Gastroesophageal sphincter (tissue), 4 donors: ENCODE measurements around the gene TBRG4. TPM values are rescaled to one million over a fixed set of nuclear protein-coding genes. Genes with fewer than 3 reads are reported as not detected.

Experiments
- ATAC-seq: fragments of 150-250 bp; one replicate; pipeline ENCODE4 v1.9.1; 2016; ENCODE audit warnings: mild to moderate bottlenecking, moderate library complexity
- H3K27ac ChIP-seq, 4 donors: fragments of 200-600 bp; sonication (generic) in 3 of 4; 1 replicate in 3 of 4; 2 replicates in 1 of 4; pipeline ENCODE4 v1.5.1; 2016 to 2019
- H3K27me3 ChIP-seq: fragments of 200-600 bp; sonication (generic); one replicate; pipeline ENCODE4 v1.5.1; 2019
- H3K36me3 ChIP-seq, 2 donors: fragments of 200-600 bp; sonication (generic); one replicate each; pipeline ENCODE4 v1.5.1; 2019; ENCODE audit warnings: control low read depth in 1 of 2
- H3K4me1 ChIP-seq, 3 donors: fragments of 200-600 bp; sonication (generic); 1 replicate in 2 of 3; 2 replicates in 1 of 3; pipeline ENCODE4 v1.5.1; 2016 to 2019; ENCODE audit warnings: control low read depth in 2 of 3
- H3K4me3 ChIP-seq, 2 donors: fragments of 200-600 bp; sonication (generic); one replicate each; pipeline ENCODE4 v1.5.1; 2019; ENCODE audit warnings: mild to moderate bottlenecking in 1 of 2, moderate library complexity in 1 of 2
- H3K9me3 ChIP-seq, 3 donors: fragments of 200-600 bp; sonication (generic); one replicate each; pipeline ENCODE4 v1.5.1; 2017 to 2019; ENCODE audit warnings: control low read depth in 2 of 3
- CTCF ChIP-seq, 4 experiments: fragments of 200-600 bp in 2 of 4; fragments of 450-650 bp in 2 of 4; sonication (generic) in 1 of 4; IDR thresholded peaks; one replicate each; pipeline ENCODE4 v1.5.1; 2017 to 2019; ENCODE audit warnings: antibody characterized with exemption in 4 of 4, mild to moderate bottlenecking in 2 of 4, moderate library complexity in 2 of 4
- EP300 ChIP-seq: sonication (generic); formaldehyde crosslinking; IDR thresholded peaks from one replicate; pipeline ENCODE4 v1.6.1; 2017; ENCODE audit warnings: antibody characterized with exemption, mild to moderate bottlenecking
- POLR2A ChIP-seq, 2 donors: fragments of 450-650 bp; IDR thresholded peaks; one replicate each; pipeline ENCODE4 v1.6.1; 2017; ENCODE audit warnings: antibody characterized with exemption in 2 of 2, mild to moderate bottlenecking in 2 of 2, moderate library complexity in 1 of 2
- POLR2AphosphoS5 ChIP-seq: sonication (generic); formaldehyde crosslinking; IDR thresholded peaks from one replicate; pipeline ENCODE4 v1.6.1; 2017; ENCODE audit warnings: antibody characterized with exemption
- WGBS, 2 donors: methylation state at CpG; one replicate each; pipeline ENCODE4 v1.1.5; 2018; ENCODE audit warnings: low coverage in 1 of 2; 5-methylcytosine and 5-hydroxymethylcytosine counted together
- total RNA-seq, 4 donors: library from RNA; depleted of rRNA; stranded (reverse); fragments of >200 nt; gene quantifications; one replicate each; pipeline ENCODE4 v1.1.0, GENCODE V29; 2016

TBRG4 gene
- 10 to 100 TPM; 38.7 to 66.6 (median 54.7) TPM for total RNA-seq

GRCh38 chr7:45111298-45112223 lies at the start of gene TBRG4:
Gene TBRG4 (minus strand): TSS chr7:45111697. CDS start chr7:45109237, 2,460 bp downstream.
- H3K36me3 ChIP-seq: peaks cover 0 to 30% of the 10 kb centered on the region in 2 donors
- H3K4me3 ChIP-seq: peak within 1 kb of the TSS; percentile 57 to 84
- TF ChIP-seq EP300 (no peak), POLR2AphosphoS5 (peak; percentile 98), CTCF (IDR thresholded peaks at IDR 0.05) (peak in 2 of 4 experiments; percentile 37 to 57), POLR2A (IDR thresholded peaks at IDR 0.05) (peak; percentile 90 to 92)
- peaks cover 0 to 53% (median 21%) of the 10 kb centered on the region in 3 donors for H3K4me1 ChIP-seq
- H3K27ac ChIP-seq: peak within 1 kb of the TSS; percentile 82 to 95 (median 91)
- WGBS, 2 donors: 1% methylated on average over 14 to 15 of the region's 64 CpGs
- ATAC-seq: peak; percentile 99
- no peaks in the 10 kb centered on the region for H3K9me3 ChIP-seq
- H3K27me3 ChIP-seq: no peaks in the 10 kb centered on the region

GRCh38 chr7:45161138-45161537 lies 49.6 kb upstream of the TBRG4 start:
- peak overlapping the region in 1 of 4 donors; percentile 4 for H3K27ac ChIP-seq
- H3K27me3 ChIP-seq: peaks cover 37% of the 10 kb centered on the region
- H3K36me3 ChIP-seq: no peaks in the 10 kb centered on the region
- peaks cover 0 to 13% (median 0%) of the 10 kb centered on the region in 3 donors for H3K9me3 ChIP-seq
- TF ChIP-seq EP300: no peak
- no peak for TF ChIP-seq POLR2AphosphoS5
- TF ChIP-seq CTCF (IDR thresholded peaks at IDR 0.05): no peak
- no peak for TF ChIP-seq POLR2A (IDR thresholded peaks at IDR 0.05)
- H3K4me3 ChIP-seq: peak overlapping the region in 1 of 2 donors; percentile 12
- no peak for ATAC-seq
- 61 to 83% methylated on average over 3 to 4 of the region's 4 CpGs for WGBS, 2 donors
- H3K4me1 ChIP-seq: peaks cover 0 to 8% (median 5%) of the 10 kb centered on the region in 3 donors

- Histone ChIP-seq H3K4me3 (peak overlapping the region in 1 of 2 donors; percentile 12), H3K4me1 (peaks cover 0 to 8% (median 5%) of the 10 kb centered on the region in 3 donors), H3K36me3 (no peaks in the 10 kb centered on the region), H3K27me3 (peaks cover 44% of the 10 kb centered on the region), H3K9me3 (peaks cover 0 to 13% (median 0%) of the 10 kb centered on the region in 3 donors), H3K27ac (peak overlapping the region in 1 of 4 donors; percentile 4)
- TF ChIP-seq EP300: no peak
- no peak for TF ChIP-seq CTCF (IDR thresholded peaks at IDR 0.05)
- TF ChIP-seq POLR2AphosphoS5: no peak
- TF ChIP-seq POLR2A (IDR thresholded peaks at IDR 0.05): no peak
- ATAC-seq: peak; percentile 19
- WGBS, 2 donors: 55 to 66% methylated on average over 7 to 9 of the region's 10 CpGs
These were observed 49.0 kb upstream of the TBRG4 start for GRCh38 chr7:45160417-45160881.

- TF ChIP-seq POLR2A (IDR thresholded peaks at IDR 0.05): no peak
- TF ChIP-seq CTCF (IDR thresholded peaks at IDR 0.05): no peak
- TF ChIP-seq EP300: no peak
- no peak for TF ChIP-seq POLR2AphosphoS5
- WGBS, 2 donors: 88% methylated on average over 1 of the region's 4 CpGs; no CpG with 5 or more reads in 1 of the 2 donors
- peaks cover 49% of the 10 kb centered on the region for H3K27me3 ChIP-seq
- no peaks in the 10 kb centered on the region for H3K36me3 ChIP-seq
- H3K27ac ChIP-seq: peak overlapping the region in 2 of 4 donors; percentile 16 to 59
- peaks cover 0 to 10% (median 0%) of the 10 kb centered on the region in 3 donors for H3K9me3 ChIP-seq
- no peak for ATAC-seq
- H3K4me3 ChIP-seq: peak overlapping the region in 1 of 2 donors; percentile 53
- H3K4me1 ChIP-seq: peaks cover 0 to 12% (median 5%) of the 10 kb centered on the region in 3 donors
These were observed 47.8 kb upstream of the TBRG4 start for GRCh38 chr7:45159296-45159695.
